SK-N-MC (cell line): Measurements from ENCODE around the gene TBC1D10B.
"Not testable (repeated sequence)": the region's sequence is repeated elsewhere in the genome, so short reads cannot be mapped to it uniquely, and the experiment has no call there.

Source experiments
- EZH2 ChIP-seq: fragments of 200-600 bp; sonication (generic); IDR thresholded peaks from one replicate; pipeline ENCODE4 v1.6.1; 2017; ENCODE audit warnings: antibody characterized with exemption
- POLR2AphosphoS5 ChIP-seq: IDR thresholded peaks from 2 replicates; pipeline ENCODE4 v1.6.1; 2012; ENCODE audit warnings: mild to moderate bottlenecking, low read depth, low read length, borderline replicate concordance

DNA sequence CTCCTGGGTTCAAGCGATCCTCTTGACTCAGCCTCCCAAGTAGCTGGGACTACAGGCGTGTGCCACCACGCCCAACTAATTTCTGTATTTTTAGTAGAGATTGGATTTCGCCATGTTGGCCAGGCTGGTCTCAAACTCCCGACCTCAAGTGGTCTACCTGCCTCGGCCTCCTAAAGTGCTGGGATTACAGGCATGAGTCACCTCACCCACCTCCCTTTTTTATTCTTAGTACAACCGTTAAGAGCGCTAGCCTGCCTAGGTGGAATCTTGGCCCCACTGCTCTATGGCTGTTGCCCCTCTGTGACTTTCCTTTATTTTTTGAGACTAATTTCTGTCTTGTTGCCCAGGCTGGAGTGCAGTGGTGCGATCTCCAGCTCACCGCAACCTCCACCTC is 32.3 kb downstream of the TBC1D10B start:
- not testable (repeated sequence) for TF ChIP-seq EZH2, POLR2AphosphoS5
